SK-N-MC (cell line): Measurements from ENCODE around the gene DSG2.

Source experiments
- EZH2 ChIP-seq: fragments of 200-600 bp; sonication (generic); IDR thresholded peaks from one replicate; pipeline ENCODE4 v1.6.1; 2017; ENCODE audit warnings: antibody characterized with exemption
- POLR2AphosphoS5 ChIP-seq: IDR thresholded peaks from 2 replicates; pipeline ENCODE4 v1.6.1; 2012; ENCODE audit warnings: mild to moderate bottlenecking, low read depth, low read length, borderline replicate concordance

- TF ChIP-seq POLR2AphosphoS5: no peak
- no peak for TF ChIP-seq EZH2
Observed at GRCh38 chr18:31553800-31554199, 55.8 kb downstream of the DSG2 start.
